Measurements from ENCODE around the gene PAGR1. TPM values are rescaled to one million over a fixed set of nuclear protein-coding genes. Genes with fewer than 3 reads are reported as not detected.
"Not testable (repeated sequence)": the region's sequence is repeated elsewhere in the genome, so short reads cannot be mapped to it uniquely, and the experiment has no call there.

PAGR1 gene
- total RNA-seq, 2 experiments from 2014 or later: 16.9 to 19.3 TPM

- CTCF ChIA-PET: interaction anchor here (1.0 to 2.5 kb wide), 5 partner anchors 25 to 65 kb away, joined by 3 to 13 read pairs (median 7); no protein-coding TSS in a partner anchor
- H3K4me3 Mint-ChIP-seq; H3K27me3 Mint-ChIP-seq (ENCODE audit: low read depth); H3K27ac Mint-ChIP-seq; H3K36me3 Mint-ChIP-seq (ENCODE audit: low read depth); DNase-seq; intact Hi-C loops (cut with micrococcal nuclease); H3K9me3 Mint-ChIP-seq: not testable (repeated sequence)
- H3K4me1 Mint-ChIP-seq (ENCODE audit: low read depth): peaks cover 21% of the 10 kb centered on the region
Observed at GRCh38 chr16:29783094-29783953, 32.6 kb upstream of the PAGR1 start.

GRCh38 chr16:29784157-29784556, 31.8 kb upstream of the PAGR1 start:
- intact Hi-C loops (cut with micrococcal nuclease): loop anchor here (1.0 kb wide), 1 partner anchor 52 kb away; no protein-coding TSS in a partner anchor
- Mint-ChIP-seq H3K27ac (no peak overlapping the region), H3K27me3 (ENCODE audit: low read depth) (no peaks in the 10 kb centered on the region), H3K4me1 (ENCODE audit: low read depth) (peaks cover 21% of the 10 kb centered on the region), H3K4me3 (no peak overlapping the region), H3K36me3 (ENCODE audit: low read depth) (no peaks in the 10 kb centered on the region), H3K9me3 (no peaks in the 10 kb centered on the region)
- CTCF ChIA-PET: interaction anchor here (0.6 to 2.8 kb wide), 17 partner anchors 16 to 104 kb away, joined by 3 to 17 read pairs (median 5); partner anchors contain the start of genes C16orf54 and MVP
- peak; percentile 68 for DNase-seq

- peak; percentile 82 for DNase-seq
- Mint-ChIP-seq H3K9me3 (no peaks in the 10 kb centered on the region), H3K4me3 (peak overlapping the region; percentile 61), H3K36me3 (ENCODE audit: low read depth) (no peaks in the 10 kb centered on the region), H3K27me3 (ENCODE audit: low read depth) (no peaks in the 10 kb centered on the region), H3K4me1 (ENCODE audit: low read depth) (peaks cover 25% of the 10 kb centered on the region), H3K27ac (no peak overlapping the region)
- CTCF ChIA-PET: interaction anchor here (0.6 to 2.8 kb wide), 33 partner anchors 8 to 247 kb away, joined by 3 to 17 read pairs (median 4); partner anchors contain the start of genes C16orf54 and MVP
- intact Hi-C loops (cut with micrococcal nuclease): loop anchor here (1.0 kb wide), 2 partner anchors 39 to 53 kb away; no protein-coding TSS in a partner anchor
Observed at GRCh38 chr16:29784901-29785500, 31.0 kb upstream of the PAGR1 start.

GRCh38 chr16:29787155-29787554, 28.8 kb upstream of the PAGR1 start:
- peaks cover 16% of the 10 kb centered on the region for H3K36me3 Mint-ChIP-seq (ENCODE audit: low read depth)

GRCh38 chr16:29789775-29790182, 26.2 kb upstream of the PAGR1 start:
- CTCF ChIA-PET: interaction anchor here (0.6 to 3.6 kb wide), 20 partner anchors 13 to 232 kb away, joined by 3 to 35 read pairs (median 4); partner anchors contain the start of genes MAZ, PAGR1 and SPN
- no peak for DNase-seq
- peak overlapping the region; percentile 100 for H3K4me3 Mint-ChIP-seq
- peaks cover 30% of the 10 kb centered on the region for H3K36me3 Mint-ChIP-seq (ENCODE audit: low read depth)
- intact Hi-C loops (cut with micrococcal nuclease): loop anchor here (1.0 kb wide), 5 partner anchors 16 to 89 kb away; no protein-coding TSS in a partner anchor
- H3K9me3 Mint-ChIP-seq: no peaks in the 10 kb centered on the region
- peak overlapping the region; percentile 98 for H3K27ac Mint-ChIP-seq
- H3K4me1 Mint-ChIP-seq (ENCODE audit: low read depth): peaks cover 37% of the 10 kb centered on the region
- H3K27me3 Mint-ChIP-seq (ENCODE audit: low read depth): no peaks in the 10 kb centered on the region

More at GRCh38 chr16:29787155-29787554, 28.8 kb upstream of the PAGR1 start:
- H3K9me3 Mint-ChIP-seq; H3K27ac Mint-ChIP-seq; H3K27me3 Mint-ChIP-seq (ENCODE audit: low read depth); H3K4me3 Mint-ChIP-seq; intact Hi-C loops (cut with micrococcal nuclease); DNase-seq: not testable (repeated sequence)
- CTCF ChIA-PET: interaction anchor here (1.1 to 2.8 kb wide), 3 partner anchors 28 to 86 kb away, joined by 3 to 17 read pairs (median 4); no protein-coding TSS in a partner anchor
- H3K4me1 Mint-ChIP-seq (ENCODE audit: low read depth): peaks cover 30% of the 10 kb centered on the region

GRCh38 chr16:29790183-29790948, 25.6 kb upstream of the PAGR1 start, which contains the start of gene KIF22:
TSS of gene KIF22 (plus strand) at chr16:29790751. CDS start at chr16:29790760, 9 bp downstream.
- intact Hi-C loops (cut with micrococcal nuclease): loop anchor here (1.0 kb wide), 5 partner anchors 15 to 90 kb away; no protein-coding TSS in a partner anchor
- no peaks in the 10 kb centered on the region for H3K27me3 Mint-ChIP-seq (ENCODE audit: low read depth)
- H3K27ac Mint-ChIP-seq: peak within 1 kb of the TSS; percentile 98
- H3K4me1 Mint-ChIP-seq (ENCODE audit: low read depth): peaks cover 35% of the 10 kb centered on the region
- no peaks in the 10 kb centered on the region for H3K9me3 Mint-ChIP-seq
- CTCF ChIA-PET: interaction anchor here (0.6 to 3.6 kb wide), 21 partner anchors 13 to 232 kb away, joined by 3 to 35 read pairs (median 4); partner anchors contain the start of genes MAZ, PAGR1 and SPN
- H3K36me3 Mint-ChIP-seq (ENCODE audit: low read depth): peaks cover 32% of the 10 kb centered on the region
- peak; percentile 100 for DNase-seq
- peak within 1 kb of the TSS; percentile 100 for H3K4me3 Mint-ChIP-seq

- Mint-ChIP-seq H3K9me3 (no peaks in the 10 kb centered on the region), H3K4me1 (ENCODE audit: low read depth) (peaks cover 30% of the 10 kb centered on the region), H3K4me3 (peak overlapping the region; percentile 100), H3K27ac (peak overlapping the region; percentile 98), H3K36me3 (ENCODE audit: low read depth) (peaks cover 32% of the 10 kb centered on the region), H3K27me3 (ENCODE audit: low read depth) (no peaks in the 10 kb centered on the region)
- DNase-seq: no peak
- intact Hi-C loops (cut with micrococcal nuclease): loop anchor here (1.0 kb wide), 5 partner anchors 14 to 91 kb away; no protein-coding TSS in a partner anchor
- CTCF ChIA-PET: interaction anchor here (0.6 to 3.6 kb wide), 12 partner anchors 12 to 100 kb away, joined by 3 to 35 read pairs (median 6); partner anchors contain the start of gene PAGR1
Observed at GRCh38 chr16:29790949-29791844, 24.8 kb upstream of the PAGR1 start.

- H3K4me1 Mint-ChIP-seq (ENCODE audit: low read depth): peaks cover 30% of the 10 kb centered on the region
- no peaks in the 10 kb centered on the region for H3K27me3 Mint-ChIP-seq (ENCODE audit: low read depth)
- CTCF ChIA-PET: interaction anchor here (0.7 kb wide), 1 partner anchor 25 kb away, joined by 4 read pairs; no protein-coding TSS in a partner anchor
- peak overlapping the region; percentile 98 for H3K27ac Mint-ChIP-seq
- peaks cover 41% of the 10 kb centered on the region for H3K36me3 Mint-ChIP-seq (ENCODE audit: low read depth)
- DNase-seq: no peak
- H3K9me3 Mint-ChIP-seq: no peaks in the 10 kb centered on the region
- intact Hi-C loops (cut with micrococcal nuclease): no loop called here
- H3K4me3 Mint-ChIP-seq: peak overlapping the region; percentile 100
Observed at GRCh38 chr16:29791845-29792807, 23.8 kb upstream of the PAGR1 start.

GRCh38 chr16:29793153-29793552, 22.8 kb upstream of the PAGR1 start:
- H3K9me3 Mint-ChIP-seq; H3K4me3 Mint-ChIP-seq; DNase-seq; intact Hi-C loops (cut with micrococcal nuclease); H3K27me3 Mint-ChIP-seq (ENCODE audit: low read depth); H3K27ac Mint-ChIP-seq: not testable (repeated sequence)
- Mint-ChIP-seq H3K36me3 (ENCODE audit: low read depth) (peaks cover 49% of the 10 kb centered on the region), H3K4me1 (ENCODE audit: low read depth) (peaks cover 30% of the 10 kb centered on the region)
- CTCF ChIA-PET: interaction anchor here (0.5 kb wide), 1 partner anchor 679 kb away, joined by 5 read pairs; no protein-coding TSS in a partner anchor

GRCh38 chr16:29794231-29794710, 21.7 kb upstream of the PAGR1 start:
- intact Hi-C loops (cut with micrococcal nuclease): no loop called here
- DNase-seq: no peak
- H3K27ac Mint-ChIP-seq: no peak overlapping the region
- CTCF ChIA-PET: interaction anchor here (1.2 to 1.8 kb wide), 3 partner anchors 9 to 94 kb away, joined by 3 to 8 read pairs (median 3); no protein-coding TSS in a partner anchor
- peaks cover 59% of the 10 kb centered on the region for H3K36me3 Mint-ChIP-seq (ENCODE audit: low read depth)
- H3K4me1 Mint-ChIP-seq (ENCODE audit: low read depth): peaks cover 30% of the 10 kb centered on the region
- H3K9me3 Mint-ChIP-seq: no peaks in the 10 kb centered on the region
- no peak overlapping the region for H3K4me3 Mint-ChIP-seq
- H3K27me3 Mint-ChIP-seq (ENCODE audit: low read depth): no peaks in the 10 kb centered on the region
